K562 (cell line): ENCODE data around the gene CDKN3. TPM values are rescaled to one million over a fixed set of nuclear protein-coding genes. Genes with fewer than 3 reads are reported as not detected.

ENCODE experiments used
- ATAC-seq: fragments of 200-7000 bp; cut with Tn5 transposase; 3 replicates; pipeline ENCODE4 v1.9.1; 2020; ENCODE audit warnings: moderate library complexity
- BruUV-seq: library from RNA; stranded (reverse); fragments of 400-500 nt; replicated peaks from 2 replicates; lab custom pipeline; 2021; lab: Mats Ljungman, UMichigan
- CTCF ChIA-PET: fragments of 300-600 bp; formaldehyde crosslinking; extraction: SDS; loops from one replicate; lab custom pipeline; 2021; ENCODE audit warnings: low intra/inter-chr PET ratio; lab: Yijun Ruan, JAX
- POLR2A ChIA-PET: fragments of 300-600, 350-650 bp; sonication (Branson Sonifier 250); formaldehyde crosslinking; extraction: SDS; loops from one replicate; lab custom pipeline; 2021; ENCODE audit warnings: antibody characterized with exemption, inconsistent platforms; lab: Yijun Ruan, JAX
- DNase-seq, 4 experiments: peaks; one replicate each; pipeline versions ENCODE4 v3.0.0 to v3.0.0-alpha.2; 2011 to 2018; ENCODE audit warnings: low spot score in 3 of 4, mixed read lengths in 3 of 4; ENCODE audit errors: extremely low read depth in 1 of 4
- FAIRE-seq: peaks from 2 replicates; lab custom pipeline; 2011; peaks lifted over from hg19 to GRCh38; lab: Jason Lieb, UNC
- H2AFZ ChIP-seq: 2 replicates; pipeline ENCODE4 v1.6.0; 2011; ENCODE audit warnings: low read depth, low read length, control low read depth, inconsistent platforms
- H3K27ac ChIP-seq: fragments of 200-600 bp; 3 replicates; pipeline ENCODE4 v1.8.0; 2011; ENCODE audit warnings: low read depth, mild to moderate bottlenecking, control low read depth, inconsistent platforms, low read length, moderate library complexity, mixed read lengths; ENCODE audit errors: extremely low read depth
- H3K27me3 ChIP-seq, 2 experiments: fragments of 300-600 bp in 1 of 2; 2 replicates in 1 of 2; 3 replicates in 1 of 2; pipeline versions ENCODE4 v1.6.0 to v1.8.0; 2011; ENCODE audit warnings: inconsistent platforms in 2 of 2, low read length in 2 of 2, mild to moderate bottlenecking in 1 of 2, mixed read lengths in 1 of 2, moderate library complexity in 1 of 2; ENCODE audit not compliant: control insufficient read depth in 2 of 2, insufficient read depth in 2 of 2
- H3K36me3 ChIP-seq: fragments of 300-600 bp; 3 replicates; pipeline ENCODE4 v1.8.0; 2011; ENCODE audit warnings: mild to moderate bottlenecking, low read length, inconsistent platforms; ENCODE audit not compliant: control insufficient read depth, insufficient read depth
- H3K4me1 ChIP-seq, 2 experiments: fragments of 200-600 bp in 1 of 2; replicated peaks in 1 of 2; 2 replicates in 1 of 2; 3 replicates in 1 of 2; pipeline versions ENCODE4 v1.5.1 to v1.8.0; 2011; ENCODE audit warnings: inconsistent platforms in 2 of 2, low read length in 2 of 2, mild to moderate bottlenecking in 1 of 2, mixed read lengths in 1 of 2, moderate library complexity in 1 of 2; ENCODE audit not compliant: control insufficient read depth in 2 of 2, insufficient read depth in 2 of 2
- H3K4me2 ChIP-seq: 2 replicates; pipeline ENCODE4 v1.6.1; 2011; ENCODE audit warnings: low read length, control low read depth, inconsistent platforms, mixed read lengths; ENCODE audit not compliant: insufficient read depth
- H3K4me3 ChIP-seq: fragments of 200-600 bp; sonication (generic), shearing (Covaris generic); 2 replicates; pipeline ENCODE4 v1.5.1; 2016; ENCODE audit warnings: control low read depth, inconsistent platforms
- H3K79me2 ChIP-seq: fragments of 200-600 bp; 3 replicates; pipeline ENCODE4 v1.8.0; 2011; ENCODE audit warnings: low read length, inconsistent platforms; ENCODE audit not compliant: control insufficient read depth, insufficient read depth
- H3K9ac ChIP-seq, 2 experiments: 2 replicates each; pipeline versions ENCODE4 v1.6.0 to v1.6.1; 2011; ENCODE audit warnings: low read depth in 2 of 2, low read length in 2 of 2, control low read depth in 1 of 2, inconsistent platforms in 1 of 2, mild to moderate bottlenecking in 1 of 2, mixed read lengths in 1 of 2; ENCODE audit not compliant: insufficient read depth in 1 of 2
- H3K9me1 ChIP-seq: one replicate; pipeline ENCODE4 v1.6.0; 2011; ENCODE audit warnings: inconsistent platforms, mild to moderate bottlenecking, low read length, moderate library complexity; ENCODE audit not compliant: control insufficient read depth, insufficient read depth
- H3K9me3 ChIP-seq: replicated peaks from 2 replicates; pipeline ENCODE4 v1.5.1; 2011; ENCODE audit warnings: low read depth, low read length, inconsistent platforms; ENCODE audit not compliant: control insufficient read depth, insufficient read depth
- H4K20me1 ChIP-seq: replicated peaks from 2 replicates; pipeline ENCODE4 v1.6.1; 2011; ENCODE audit warnings: low read length, inconsistent platforms, mixed read lengths; ENCODE audit not compliant: control insufficient read depth, insufficient read depth
- CEBPG ChIP-seq, 3 experiments: fragments of 200-800 bp in 1 of 3; sonication (Bioruptor generic) in 1 of 3; sonication (generic) in 1 of 3; formaldehyde crosslinking in 1 of 3; IDR thresholded peaks in 2 of 3; conservative IDR thresholded peaks in 1 of 3; 2 replicates each; pipeline versions ENCODE4 v1.6.1 to v1.8.0; 2016 to 2022; ENCODE audit warnings: missing compliant biosample characterization in 2 of 3, missing genetic modification characterization in 2 of 3, mild to moderate bottlenecking in 1 of 3, missing genetic modification reagents in 1 of 3
- EWSR1 ChIP-seq: fragments of 450-650 bp; IDR thresholded peaks from 2 replicates; pipeline ENCODE4 v1.6.1; 2018; ENCODE audit warnings: borderline replicate concordance, mild to moderate bottlenecking, low read depth, moderate library complexity; ENCODE audit not compliant: partially characterized antibody
- NFIC ChIP-seq: fragments of 450-650 bp; IDR thresholded peaks from 2 replicates; pipeline ENCODE4 v1.6.1; 2017; ENCODE audit warnings: mild to moderate bottlenecking, inconsistent platforms
- NFXL1 ChIP-seq: fragments of 450-650 bp; formaldehyde crosslinking; IDR thresholded peaks from 2 replicates; pipeline ENCODE4 v1.4.0; 2021; ENCODE audit warnings: mild to moderate bottlenecking
- NUFIP1 ChIP-seq: fragments of 450-650 bp; IDR thresholded peaks from 2 replicates; pipeline ENCODE4 v1.6.1; 2018; ENCODE audit not compliant: partially characterized antibody
- POLR2H ChIP-seq: IDR thresholded peaks from 2 replicates; pipeline ENCODE4 v1.6.1; 2016; ENCODE audit warnings: missing genetic modification characterization, low read depth, mild to moderate bottlenecking, control low read depth, missing compliant biosample characterization, moderate library complexity
- SMARCA4 ChIP-seq: fragments of 450-650 bp; IDR thresholded peaks from 2 replicates; pipeline ENCODE4 v1.6.1; 2016
- WGBS: fragments of 100-300 bp; shearing (Covaris generic); methylation state at CpG from one replicate; pipeline ENCODE4 v1.1.6; 2016; ENCODE audit warnings: low coverage, mixed read lengths; ENCODE audit not compliant: insufficient coverage; ENCODE audit errors: missing lambda C conversion rate; 5-methylcytosine and 5-hydroxymethylcytosine counted together
- in situ Hi-C: fragments of 300-500 bp; cut with MboI; formaldehyde crosslinking; loops from 4 replicates; pipeline ENCODE4 v1.15.0; 2018; ENCODE audit warnings: inconsistent platforms, mixed read lengths
- intact Hi-C: fragments of 100-400 bp; cut with micrococcal nuclease; formaldehyde crosslinking; loops from 2 replicates; pipeline ENCODE4 v1.14.2; 2022
- polyA plus RNA-seq, 8 experiments: library from polyadenylated mRNA; depleted of rRNA in 4 of 8; stranded (reverse) in 5 of 8; unstranded in 3 of 8; fragments of >200 nt; fragmentation: Nextera tagmentation in 2 of 8; fragmentation: Illumina TruSeq in 1 of 8; extraction: Ambion mirVana in 2 of 8; extraction: Trizol in 1 of 8; gene quantifications; 2 replicates each; pipeline versions ENCODE4 v1.2.1 to v1.2.3, GENCODE V29; 2011 to 2014; ENCODE audit warnings: inconsistent platforms in 1 of 8, missing spikeins in 1 of 8
- total RNA-seq, 7 experiments: library from RNA; depleted of rRNA in 6 of 7; stranded (reverse); fragments of >200 nt in 6 of 7; fragmentation: Illumina TruSeq in 2 of 7; extraction: Trizol in 2 of 7; gene quantifications; 2 replicates each; pipeline versions ENCODE4 v1.2.1 to v1.2.3, GENCODE V29; 2011 to 2021; ENCODE audit warnings: low replicate concordance in 1 of 7
- TF ChIP-seq, protein P1 (sequence below), 2 experiments: fragments of 450-650 bp in 1 of 2; sonication (generic) in 1 of 2; formaldehyde crosslinking in 1 of 2; IDR thresholded peaks in 1 of 2; conservative IDR thresholded peaks in 1 of 2; 2 replicates each; pipeline versions ENCODE4 v1.6.1 to v1.8.1; 2016 to 2023; ENCODE audit warnings: mild to moderate bottlenecking in 2 of 2, moderate library complexity in 2 of 2, inconsistent platforms in 1 of 2, missing genetic modification reagents in 1 of 2

CDKN3 gene
- total and polyA plus RNA-seq, 9 of the 15 experiments (the other 6 are each of a cell fraction or from before 2014, with no cell fraction given), result 41.3 to 128 (median 70.7) TPM

DNA sequence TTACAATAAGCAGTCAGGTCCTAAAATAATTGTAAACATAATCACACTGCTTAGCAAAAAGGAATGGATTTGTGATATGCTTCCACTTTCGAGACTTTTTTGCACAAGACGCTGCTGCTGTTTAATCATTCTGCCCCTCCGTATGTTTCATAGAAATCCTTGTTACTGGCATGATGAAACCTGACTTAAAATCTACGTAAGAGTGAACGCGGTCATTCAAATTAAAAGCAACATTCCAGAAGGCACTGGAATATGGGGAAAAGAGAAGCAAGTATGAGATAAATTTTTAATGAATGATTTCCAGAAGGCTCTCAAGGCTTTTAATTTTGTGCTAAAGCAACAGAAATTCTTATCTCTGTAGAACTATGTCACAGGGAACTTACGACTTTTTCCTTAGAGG lies 43.2 kb downstream of the CDKN3 start:
- CTCF ChIA-PET, result no interaction called here
- peak; percentile 54 for FAIRE-seq
- peaks cover 10 to 20% of the 10 kb centered on the region in 2 experiments; a peak in 4 of 5 replicates for H3K4me1 ChIP-seq
- peak overlapping the region; percentile 93 for H3K27ac ChIP-seq
- intact Hi-C loops (loop anchor here (2.0 kb wide), 2 partner anchors 43 to 49 kb away; partner anchors contain the start of genes CDKN3 and GMFB), in situ Hi-C loops (no loop called here)
- H2AFZ ChIP-seq, result no peak overlapping the region
- peak overlapping the region; percentile 68 for H3K4me2 ChIP-seq
- no peaks in the 10 kb centered on the region for H4K20me1 ChIP-seq
- H3K79me2 ChIP-seq, result peaks cover 61% of the 10 kb centered on the region
- DNase-seq, result peak in 1 of 4 experiments; percentile 3
- TSS peak; percentile 48 for BruUV-seq
- no peaks in the 10 kb centered on the region for H3K9me1 ChIP-seq
- H3K36me3 ChIP-seq, result peaks cover 4% of the 10 kb centered on the region; the same call in 2 of the 3 replicates
- no peak for ATAC-seq
- H3K9ac ChIP-seq, result peak overlapping the region in 1 of 2 experiments; percentile 69; a peak in 2 of 4 replicates
- no peaks in the 10 kb centered on the region for H3K27me3 ChIP-seq
- TF ChIP-seq POLR2H (tag), result peak; percentile 42; the same call in 1 of the 2 replicates
- TF ChIP-seq CEBPG (CRISPR knock-in tag; IDR thresholded peaks at IDR 0.05), result peak; percentile 57; the same call in 1 of the 2 replicates
- peak; percentile 63 to 73 for TF ChIP-seq CEBPG (tag; conservative IDR thresholded peaks at IDR 0.05 in 1 of 2, IDR thresholded peaks at IDR 0.05 in 1 of 2)
- TF ChIP-seq NFXL1, result no peak
- no peak for TF ChIP-seq EWSR1
- TF ChIP-seq NUFIP1, result no peak
- TF ChIP-seq, protein P1, sequence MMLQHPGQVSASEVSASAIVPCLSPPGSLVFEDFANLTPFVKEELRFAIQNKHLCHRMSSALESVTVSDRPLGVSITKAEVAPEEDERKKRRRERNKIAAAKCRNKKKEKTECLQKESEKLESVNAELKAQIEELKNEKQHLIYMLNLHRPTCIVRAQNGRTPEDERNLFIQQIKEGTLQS (IDR thresholded peaks at IDR 0.05), result 0 out of 2 replicates have a peak, but pooled peaks have one; percentile 36
- TF ChIP-seq, protein P1 (CRISPR knock-in tag; conservative IDR thresholded peaks at IDR 0.05), result no peak
- TF ChIP-seq NFIC, result no peak
- TF ChIP-seq SMARCA4, result peak; percentile 4; the same call in 1 of the 2 replicates
- 3% methylated on average over 7 of the region's 7 CpGs for WGBS
- H3K4me3 ChIP-seq, result peak overlapping the region; percentile 91
- H3K9me3 ChIP-seq, result no peaks in the 10 kb centered on the region
- POLR2A ChIA-PET, result no interaction called here
